Activated CD4-positive, alpha-beta T cell treated with anti-CD3 and anti-CD28 coated beads, Interleukin-2, amount 50 U/mL, for 24 hours (primary cell): ENCODE data around the gene AP1G2.
"Not testable (repeated sequence)": the region's sequence is repeated elsewhere in the genome, so short reads cannot be mapped to it uniquely, and the experiment has no call there.

ENCODE experiments used
- DNase-seq, 2 donors: peaks; one replicate each; pipeline ENCODE4 v3.0.0-alpha.2; 2020; ENCODE audit warnings: low read depth in 1 of 2, low spot score in 1 of 2

Gene AP1G2

GRCh38 chr14:23542261-23542660 is 25.3 kb downstream of the AP1G2 start:
- DNase-seq: no peak

- DNase-seq: no peak
Measured at GRCh38 chr14:23540141-23540469, 27.5 kb downstream of the AP1G2 start.

- DNase-seq: no peak
Measured at GRCh38 chr14:23539248-23540140, 28.1 kb downstream of the AP1G2 start.

GRCh38 chr14:23538785-23539184 is 28.8 kb downstream of the AP1G2 start:
- DNase-seq: no peak

- no peak for DNase-seq
Measured at GRCh38 chr14:23538050-23538718, 29.4 kb downstream of the AP1G2 start.

- no peak for DNase-seq
Measured at GRCh38 chr14:23537351-23538049, 30.1 kb downstream of the AP1G2 start.

GRCh38 chr14:23536906-23537305 is 30.7 kb downstream of the AP1G2 start:
- not testable (repeated sequence) for DNase-seq

GRCh38 chr14:23536494-23536893 is 31.1 kb downstream of the AP1G2 start:
- no peak for DNase-seq

- DNase-seq: no peak
Measured at GRCh38 chr14:23535943-23536342, 31.6 kb downstream of the AP1G2 start.

GRCh38 chr14:23533652-23534435 is 33.7 kb downstream of the AP1G2 start:
- no peak for DNase-seq

GRCh38 chr14:23532658-23533057 is 34.9 kb downstream of the AP1G2 start:
- DNase-seq: no peak

GRCh38 chr14:23531391-23531790 is 36.2 kb downstream of the AP1G2 start:
- no peak for DNase-seq

- DNase-seq: no peak
Measured at GRCh38 chr14:23530375-23531055, 37.1 kb downstream of the AP1G2 start.

- DNase-seq: no peak
Measured at GRCh38 chr14:23529016-23529415, 38.6 kb downstream of the AP1G2 start.

- DNase-seq: no peak
Measured at GRCh38 chr14:23528555-23528954, 39.0 kb downstream of the AP1G2 start.

GRCh38 chr14:23525611-23526010 is 42.0 kb downstream of the AP1G2 start:
- DNase-seq: no peak

- DNase-seq: no peak
Measured at GRCh38 chr14:23524954-23525353, 42.6 kb downstream of the AP1G2 start.

- DNase-seq: no peak
Measured at GRCh38 chr14:23523229-23524016, 44.2 kb downstream of the AP1G2 start.

GRCh38 chr14:23522643-23523198 is 44.9 kb downstream of the AP1G2 start:
- no peak for DNase-seq
